Endodermal cell (in vitro differentiated cells): ENCODE data around the gene PLPPR5. TPM values are rescaled to one million over a fixed set of nuclear protein-coding genes. Genes with fewer than 3 reads are reported as not detected.

ENCODE experiments used
- DNase-seq: peaks from one replicate; pipeline ENCODE4 v3.0.0-alpha.2; 2017
- H3K27ac ChIP-seq: 2 replicates; pipeline ENCODE4 v1.5.1; 2013; ENCODE audit warnings: mild to moderate bottlenecking, low read depth, low read length, moderate library complexity
- H3K27me3 ChIP-seq: 2 replicates; pipeline ENCODE4 v1.6.1; 2013; ENCODE audit warnings: mild to moderate bottlenecking, low read length, moderate library complexity; ENCODE audit not compliant: insufficient read depth, control insufficient read depth, poor library complexity, severe bottlenecking
- H3K36me3 ChIP-seq: 2 replicates; pipeline ENCODE4 v1.7.0; 2013; ENCODE audit warnings: mild to moderate bottlenecking, low read length, moderate library complexity; ENCODE audit not compliant: control insufficient read depth, insufficient read depth
- H3K4me1 ChIP-seq: one replicate; pipeline ENCODE4 v1.7.0; 2013; ENCODE audit warnings: low read length; ENCODE audit not compliant: control insufficient read depth, insufficient read depth
- H3K4me3 ChIP-seq: 2 replicates; pipeline ENCODE4 v1.5.1; 2013; ENCODE audit warnings: mild to moderate bottlenecking, low read length, moderate library complexity
- H3K9ac ChIP-seq: 2 replicates; pipeline ENCODE4 v1.6.1; 2013; ENCODE audit warnings: mild to moderate bottlenecking, low read length, moderate library complexity; ENCODE audit not compliant: poor library complexity, severe bottlenecking; ENCODE audit errors: extremely low read depth
- H3K9me3 ChIP-seq: 2 replicates; pipeline ENCODE4 v1.6.1; 2013; ENCODE audit warnings: mild to moderate bottlenecking, low read length, moderate library complexity; ENCODE audit not compliant: control insufficient read depth
- H3K27ac Mint-ChIP-seq: 2 replicates; pipeline ENCODE4 v1.8.0; 2020; ENCODE audit warnings: mixed read lengths
- H3K27me3 Mint-ChIP-seq: 2 replicates; pipeline ENCODE4 v1.8.0; 2021; ENCODE audit warnings: mild to moderate bottlenecking, mixed read lengths; ENCODE audit not compliant: insufficient read depth
- H3K36me3 Mint-ChIP-seq: 2 replicates; pipeline ENCODE4 v1.8.0; 2020; ENCODE audit warnings: low read depth, mixed read lengths
- H3K4me1 Mint-ChIP-seq: 2 replicates; pipeline ENCODE4 v1.8.0; 2020; ENCODE audit warnings: mixed read lengths
- H3K4me3 Mint-ChIP-seq: 2 replicates; pipeline ENCODE4 v1.8.0; 2020; ENCODE audit warnings: mild to moderate bottlenecking, moderate library complexity, mixed read lengths
- H3K9me3 Mint-ChIP-seq: 2 replicates; pipeline ENCODE4 v1.8.0; 2020; ENCODE audit warnings: mild to moderate bottlenecking, mixed read lengths
- WGBS, 2 experiments: methylation state at CpG; one replicate each; pipeline versions ENCODE4 v1.1.5 to v1.1.7; 2013; ENCODE audit warnings: missing lambda C conversion rate in 2 of 2, mixed read lengths in 1 of 2; ENCODE audit not compliant: insufficient coverage in 1 of 2, insufficient read length in 1 of 2; 5-methylcytosine and 5-hydroxymethylcytosine counted together
- total RNA-seq, 2 donors: library from RNA; stranded (reverse); fragmentation: NEBNext Ultra II Directional in 1 of 2; extraction: Animal tissue kit (Norgen Biotek cat#: 25700) in 1 of 2; gene quantifications; 2 replicates in 1 of 2; 3 replicates in 1 of 2; pipeline ENCODE4 v1.2.1, GENCODE V29; 2021
- TF ChIP-seq, protein P1 (sequence below): fragments of 200-600 bp; sonication (generic); conservative IDR thresholded peaks from 2 replicates; pipeline ENCODE4 v1.5.0; 2021; ENCODE audit warnings: antibody characterized with exemption, mild to moderate bottlenecking

The PLPPR5 gene
- total RNA-seq, 2 donors from 2014 or later: 0.18 to 0.31 TPM

DNA sequence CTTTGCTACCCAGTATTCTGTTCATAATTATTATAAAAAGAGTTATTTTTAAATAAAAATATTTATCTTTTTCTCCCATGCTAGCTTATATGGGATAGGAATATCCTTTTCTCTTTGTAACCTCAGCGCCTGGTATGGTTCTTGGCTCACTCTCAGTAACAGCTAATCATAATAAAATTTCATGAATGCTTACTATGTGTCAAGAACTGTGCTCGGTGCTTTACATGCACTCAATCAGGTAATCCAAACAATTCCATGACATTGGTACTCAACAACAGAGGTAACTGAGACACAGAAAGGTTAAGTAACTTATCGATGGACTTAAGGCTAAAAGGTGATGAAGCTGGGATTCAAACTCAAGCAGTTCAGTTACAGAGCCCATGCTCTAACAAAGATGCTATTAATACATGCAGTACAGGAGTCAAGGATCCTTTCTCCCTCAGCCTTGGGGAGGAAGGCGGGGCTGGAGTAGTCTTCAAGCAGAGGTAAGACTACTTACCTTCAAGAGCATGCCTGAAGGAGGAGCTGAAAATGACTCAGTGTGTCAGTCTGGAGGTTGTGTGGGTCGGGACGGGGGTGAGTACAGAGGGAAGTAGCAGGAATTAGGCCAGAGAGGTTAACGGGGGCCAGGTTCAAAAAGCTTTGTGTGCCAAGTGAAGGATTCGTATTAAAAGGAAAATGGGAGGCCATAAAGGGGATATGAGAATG, 73.4 kb downstream of the PLPPR5 start:
- DNase-seq: no peak
- H3K27me3 ChIP-seq: no peaks in the 10 kb centered on the region
- H3K36me3 Mint-ChIP-seq: no peaks in the 10 kb centered on the region
- H3K9me3 Mint-ChIP-seq: peaks cover 2% of the 10 kb centered on the region
- H3K9me3 ChIP-seq: no peaks in the 10 kb centered on the region
- H3K36me3 ChIP-seq: no peaks in the 10 kb centered on the region
- no peaks in the 10 kb centered on the region for H3K4me1 Mint-ChIP-seq
- no peak overlapping the region for H3K27ac Mint-ChIP-seq
- H3K4me3 Mint-ChIP-seq: no peak overlapping the region
- no peak overlapping the region for H3K27ac ChIP-seq
- H3K4me1 ChIP-seq: no peaks in the 10 kb centered on the region
- H3K4me3 ChIP-seq: no peak overlapping the region
- H3K27me3 Mint-ChIP-seq: no peaks in the 10 kb centered on the region
- H3K9ac ChIP-seq: no peak overlapping the region
- WGBS, 2 experiments: 94 to 96% methylated on average over 7 to 8 of the region's 8 CpGs
- TF ChIP-seq, protein P1, sequence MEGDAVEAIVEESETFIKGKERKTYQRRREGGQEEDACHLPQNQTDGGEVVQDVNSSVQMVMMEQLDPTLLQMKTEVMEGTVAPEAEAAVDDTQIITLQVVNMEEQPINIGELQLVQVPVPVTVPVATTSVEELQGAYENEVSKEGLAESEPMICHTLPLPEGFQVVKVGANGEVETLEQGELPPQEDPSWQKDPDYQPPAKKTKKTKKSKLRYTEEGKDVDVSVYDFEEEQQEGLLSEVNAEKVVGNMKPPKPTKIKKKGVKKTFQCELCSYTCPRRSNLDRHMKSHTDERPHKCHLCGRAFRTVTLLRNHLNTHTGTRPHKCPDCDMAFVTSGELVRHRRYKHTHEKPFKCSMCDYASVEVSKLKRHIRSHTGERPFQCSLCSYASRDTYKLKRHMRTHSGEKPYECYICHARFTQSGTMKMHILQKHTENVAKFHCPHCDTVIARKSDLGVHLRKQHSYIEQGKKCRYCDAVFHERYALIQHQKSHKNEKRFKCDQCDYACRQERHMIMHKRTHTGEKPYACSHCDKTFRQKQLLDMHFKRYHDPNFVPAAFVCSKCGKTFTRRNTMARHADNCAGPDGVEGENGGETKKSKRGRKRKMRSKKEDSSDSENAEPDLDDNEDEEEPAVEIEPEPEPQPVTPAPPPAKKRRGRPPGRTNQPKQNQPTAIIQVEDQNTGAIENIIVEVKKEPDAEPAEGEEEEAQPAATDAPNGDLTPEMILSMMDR: no peak

DNA sequence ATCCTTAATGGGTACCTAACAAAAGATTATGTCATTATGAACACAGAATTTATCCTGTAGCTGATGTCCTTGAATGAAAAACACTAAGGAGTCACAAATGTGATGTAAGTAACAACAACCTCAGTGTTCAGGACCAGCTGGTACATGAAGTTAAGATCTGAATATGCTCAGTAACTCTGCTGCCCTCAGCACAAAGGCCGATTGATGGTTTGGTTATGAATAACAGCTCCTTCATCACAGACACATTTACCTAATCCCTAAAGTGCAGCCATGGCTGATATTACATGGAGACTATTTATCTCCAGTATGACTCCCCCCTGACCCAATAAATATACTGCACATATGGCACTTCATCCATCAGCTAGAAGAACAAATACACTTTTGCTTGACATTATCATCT, 75.2 kb downstream of the PLPPR5 start:
- no peak overlapping the region for H3K4me3 ChIP-seq
- no peak overlapping the region for H3K9ac ChIP-seq
- H3K27ac ChIP-seq: no peak overlapping the region
- Mint-ChIP-seq H3K9me3 (peaks cover 2% of the 10 kb centered on the region), H3K4me1 (no peaks in the 10 kb centered on the region), H3K27ac (no peak overlapping the region), H3K36me3 (no peaks in the 10 kb centered on the region), H3K27me3 (no peaks in the 10 kb centered on the region), H3K4me3 (no peak overlapping the region)
- no peak for DNase-seq
- H3K27me3 ChIP-seq: no peaks in the 10 kb centered on the region
- no peaks in the 10 kb centered on the region for H3K9me3 ChIP-seq
- 100% methylated on average over 1 of the region's 1 CpG; no CpG with 5 or more reads in 1 of the 2 experiments for WGBS, 2 experiments
- no peaks in the 10 kb centered on the region for H3K36me3 ChIP-seq
- TF ChIP-seq, protein P1: no peak
- no peaks in the 10 kb centered on the region for H3K4me1 ChIP-seq

DNA sequence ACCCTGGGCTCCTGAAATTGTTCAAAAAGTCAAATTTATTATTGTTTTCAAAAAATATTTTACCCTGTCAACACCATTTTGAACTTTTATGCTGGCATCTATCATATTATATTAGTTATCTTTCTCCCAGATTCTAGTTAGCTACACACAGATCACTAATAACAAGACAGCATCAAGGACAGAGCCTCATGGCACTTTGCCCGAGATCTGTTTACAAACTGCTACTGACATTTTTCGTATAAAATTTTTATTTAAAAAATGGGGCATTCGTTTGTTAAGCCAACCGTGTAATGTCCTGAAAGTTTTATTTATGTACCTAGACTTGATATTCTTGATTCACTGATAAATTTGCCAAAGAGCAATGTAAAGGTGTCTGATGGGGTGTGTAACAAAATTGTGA, 78.1 kb downstream of the PLPPR5 start:
- Histone ChIP-seq H3K36me3 (no peaks in the 10 kb centered on the region), H3K27ac (no peak overlapping the region), H3K9ac (no peak overlapping the region), H3K4me1 (no peaks in the 10 kb centered on the region), H3K27me3 (no peaks in the 10 kb centered on the region), H3K4me3 (no peak overlapping the region), H3K9me3 (no peaks in the 10 kb centered on the region)
- DNase-seq: no peak
- H3K4me3 Mint-ChIP-seq: no peak overlapping the region
- H3K9me3 Mint-ChIP-seq: no peaks in the 10 kb centered on the region
- H3K27me3 Mint-ChIP-seq: no peaks in the 10 kb centered on the region
- no peaks in the 10 kb centered on the region for H3K36me3 Mint-ChIP-seq
- TF ChIP-seq, protein P1: no peak
- no peaks in the 10 kb centered on the region for H3K4me1 Mint-ChIP-seq
- H3K27ac Mint-ChIP-seq: no peak overlapping the region
- WGBS, 2 experiments: 84 to 93% methylated on average over 2 to 4 of the region's 4 CpGs
